GM19035 (cell line): Measurements from ENCODE around the gene EVI5.
"Not testable (repeated sequence)": the region's sequence is repeated elsewhere in the genome, so short reads cannot be mapped to it uniquely, and the experiment has no call there.

Experiments used
- ATAC-seq: cut with Tn5 transposase; IDR thresholded peaks from one replicate; pipeline ENCODE4 v1.9.1; 2021; ENCODE audit not compliant: unreplicated experiment

Gene EVI5

DNA sequence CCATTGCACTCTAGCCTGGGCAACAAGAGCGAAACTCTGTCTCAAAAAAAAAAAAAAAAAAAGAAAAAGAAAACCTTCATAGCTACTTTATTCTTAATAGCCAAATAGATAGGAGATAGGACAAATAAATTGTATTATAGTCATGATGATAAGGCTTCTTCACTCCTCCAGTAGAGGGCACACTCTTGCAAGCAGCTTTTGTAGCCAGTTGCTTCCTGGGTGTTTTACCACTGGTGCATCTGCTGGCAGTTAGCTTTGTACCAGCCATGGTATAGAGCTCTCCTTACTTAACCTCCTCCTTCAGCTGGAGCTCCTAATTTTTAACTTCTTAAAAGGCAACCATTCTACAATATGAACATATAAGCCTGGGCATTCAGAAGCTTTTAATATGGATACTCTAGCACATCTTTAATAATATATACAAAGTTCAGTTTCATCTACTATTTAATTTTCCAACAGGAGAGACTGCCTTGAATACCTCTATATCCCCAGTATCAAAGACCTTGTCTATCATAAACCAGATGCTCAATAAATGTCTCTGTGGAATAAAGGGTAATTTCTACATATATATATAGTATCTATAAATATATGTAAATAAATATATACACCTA is 35.8 kb downstream of the EVI5 start:
- ATAC-seq: no peak

DNA sequence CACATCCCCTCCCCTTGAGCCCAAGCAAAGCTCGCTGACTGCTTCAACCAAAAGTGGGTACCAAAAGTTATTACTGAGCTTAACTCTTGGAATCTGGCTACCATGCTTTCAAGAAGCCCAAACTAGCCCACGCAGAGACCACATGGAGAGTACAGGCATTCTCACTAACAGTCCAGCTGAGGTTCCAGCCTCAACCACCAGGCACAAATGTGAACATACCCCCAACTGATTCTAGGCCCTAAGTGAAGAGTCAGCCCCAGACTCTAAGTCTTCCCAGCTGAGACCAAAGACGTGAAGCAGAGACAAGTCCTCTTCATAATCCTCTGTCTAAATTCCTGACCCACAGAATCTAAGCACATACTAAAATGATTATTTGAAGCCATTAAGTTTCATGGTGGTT is 36.8 kb downstream of the EVI5 start:
- ATAC-seq: no peak

GRCh38 chr1:92747735-92748134 is 37.2 kb downstream of the EVI5 start:
- ATAC-seq: no peak

DNA sequence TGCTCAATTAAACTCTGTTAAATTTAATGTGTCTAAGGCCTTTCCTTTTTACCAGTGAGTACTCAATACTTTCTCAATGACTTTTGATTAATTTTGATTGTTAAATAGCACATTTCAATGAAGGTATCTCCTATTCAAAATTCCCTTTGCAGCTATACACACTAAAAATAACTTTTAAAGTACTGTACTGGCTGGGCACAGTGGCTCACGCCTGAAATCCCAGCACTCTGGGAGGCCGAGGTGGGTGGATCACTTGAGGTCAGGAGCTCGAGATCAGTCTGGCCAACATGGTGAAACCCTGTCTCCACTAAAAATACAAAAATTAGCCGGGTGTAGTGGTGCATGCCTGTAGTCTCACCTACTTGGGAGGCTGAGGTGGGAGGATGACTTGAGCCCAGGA is 38.7 kb downstream of the EVI5 start:
- ATAC-seq: not testable (repeated sequence)

DNA sequence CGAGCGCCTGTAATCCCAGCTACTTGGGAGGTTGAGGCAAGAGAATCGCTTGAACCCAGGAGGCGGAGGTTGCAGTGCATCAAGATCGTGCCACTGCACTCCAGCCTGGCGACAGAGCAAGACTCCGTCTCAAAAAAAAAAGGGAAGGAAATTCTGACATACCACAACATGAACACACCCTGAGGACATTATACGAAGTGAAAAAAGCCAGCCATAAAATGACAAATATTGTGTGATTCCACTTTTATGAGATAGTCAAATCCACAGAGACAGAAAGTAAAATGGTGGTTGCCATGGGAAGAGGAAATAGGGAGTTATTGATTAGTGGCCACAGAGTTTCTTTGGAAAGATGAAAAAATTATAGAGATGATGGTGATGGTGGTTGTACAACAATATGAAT is 41.7 kb downstream of the EVI5 start:
- no peak for ATAC-seq

- no peak for ATAC-seq
Measured at GRCh38 chr1:92739669-92740524, 45.0 kb downstream of the EVI5 start.

GRCh38 chr1:92736395-92736794 is 48.5 kb downstream of the EVI5 start:
- ATAC-seq: no peak

DNA sequence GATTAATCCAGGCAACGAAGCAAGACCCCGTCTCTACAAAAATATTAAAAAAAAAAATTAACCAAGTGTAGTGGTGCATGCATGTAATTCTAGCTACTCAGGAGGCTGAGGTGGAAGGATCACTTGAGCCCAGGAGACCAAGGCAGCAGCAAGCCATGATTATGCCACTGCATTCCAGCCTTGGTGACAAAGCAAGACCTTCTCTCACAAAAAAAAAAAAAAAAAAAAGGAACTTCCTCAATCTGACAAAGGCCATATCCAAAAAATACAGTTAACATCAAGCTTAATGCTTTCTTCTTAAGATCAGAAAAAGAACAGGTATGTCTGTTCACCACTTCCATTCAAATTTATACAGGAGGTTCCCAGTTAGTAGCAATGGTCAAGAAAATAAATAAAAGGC is 54.4 kb downstream of the EVI5 start:
- no peak for ATAC-seq

GRCh38 chr1:92728697-92729096 is 56.2 kb downstream of the EVI5 start:
- ATAC-seq: no peak

- ATAC-seq: not testable (repeated sequence)
Measured at GRCh38 chr1:92723713-92724112, 61.2 kb downstream of the EVI5 start.

- no peak for ATAC-seq
Measured at GRCh38 chr1:92721886-92722285, 63.0 kb downstream of the EVI5 start.

GRCh38 chr1:92721157-92721556 is 63.8 kb downstream of the EVI5 start:
- ATAC-seq: not testable (repeated sequence)

DNA sequence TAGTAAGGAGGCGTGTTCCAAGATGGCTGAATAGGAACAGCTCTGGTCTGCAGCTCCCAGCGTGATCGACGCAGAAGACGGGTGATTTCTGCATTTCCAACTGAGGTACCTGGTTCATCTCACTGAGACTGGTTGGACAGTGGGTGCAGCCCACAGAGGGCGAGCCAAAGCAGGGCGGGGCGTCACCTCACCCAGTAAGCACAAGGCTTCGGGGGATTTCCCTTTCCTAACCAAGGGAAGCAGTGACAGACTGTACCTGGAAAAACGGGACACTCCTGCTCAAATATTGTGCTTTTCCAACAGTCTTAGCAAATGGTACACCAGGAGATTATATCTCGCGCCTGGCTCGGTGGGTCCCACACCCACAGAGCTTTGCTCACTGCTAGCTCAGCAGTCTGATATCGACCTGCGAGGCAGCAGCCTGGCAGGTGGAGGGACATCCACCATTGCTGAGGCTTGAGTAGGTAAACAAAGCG is 69.4 kb downstream of the EVI5 start:
- ATAC-seq: not testable (repeated sequence)

DNA sequence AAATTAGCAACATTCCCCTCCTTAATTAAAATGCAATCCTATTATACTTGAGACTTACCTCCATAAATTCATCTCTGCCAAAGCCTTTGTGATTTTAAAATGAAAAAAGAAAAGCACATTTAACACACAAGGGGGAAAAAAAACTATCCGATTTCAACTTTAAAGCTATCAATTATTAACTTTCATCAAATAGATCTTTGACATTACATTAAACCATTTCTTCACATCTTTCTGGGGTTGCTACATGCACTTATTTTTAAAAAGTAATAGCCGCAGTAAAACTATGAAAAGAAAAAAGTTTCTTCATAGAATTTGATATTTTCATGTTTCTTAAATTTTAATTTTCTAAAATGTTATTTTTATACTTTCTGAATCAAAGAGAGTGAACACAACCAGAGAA is 71.0 kb downstream of the EVI5 start:
- no peak for ATAC-seq

DNA sequence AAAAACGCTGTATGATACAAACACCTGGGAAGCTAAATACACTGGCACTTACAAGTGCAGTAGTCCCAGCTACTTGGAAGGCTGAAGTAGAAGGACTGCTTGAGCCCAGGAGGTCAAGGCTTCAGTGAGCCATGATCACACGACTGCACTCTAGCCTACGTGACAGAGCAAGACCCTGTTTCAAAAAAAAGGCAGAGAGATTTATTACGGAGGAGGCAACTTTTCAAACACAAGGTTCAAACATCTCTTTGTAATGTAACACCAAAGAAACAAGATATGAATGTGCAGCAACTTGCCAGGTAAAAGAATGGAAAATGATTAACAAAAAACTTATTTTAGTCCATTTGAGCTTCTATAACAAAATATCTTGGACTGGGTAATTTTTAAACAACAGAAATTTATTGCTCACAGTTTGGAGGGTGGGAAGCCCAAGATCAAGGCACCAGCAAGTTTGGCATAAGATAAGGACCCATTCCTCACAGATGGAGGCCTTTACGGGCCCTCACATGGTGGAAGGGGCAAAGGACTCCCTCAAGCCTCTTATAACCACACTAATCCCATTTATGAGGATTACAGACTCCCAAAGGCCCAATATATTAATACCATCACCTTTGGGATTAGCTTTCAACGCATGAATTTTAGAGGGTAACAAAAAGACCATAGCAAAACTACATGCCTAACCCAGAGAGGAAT is 73.3 kb downstream of the EVI5 start:
- no peak for ATAC-seq

DNA sequence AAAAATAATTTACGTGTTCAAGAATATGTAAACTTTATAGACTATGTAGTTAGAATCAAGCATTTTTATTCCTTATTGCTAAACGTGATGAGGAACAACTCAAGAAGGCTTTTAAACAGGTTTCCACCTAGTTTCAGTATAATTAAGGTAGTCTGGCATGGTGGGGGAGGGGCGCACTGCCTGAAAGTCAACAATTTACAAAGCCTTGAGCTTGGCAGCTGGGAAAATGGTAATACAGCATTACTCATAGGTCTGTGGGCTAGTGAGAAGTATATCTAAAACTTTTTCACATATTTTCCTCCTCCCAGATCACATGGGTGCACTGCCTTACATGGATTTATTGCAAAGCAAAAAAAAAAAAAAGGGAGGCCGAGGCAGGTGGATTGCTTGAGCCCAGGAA is 75.2 kb downstream of the EVI5 start:
- ATAC-seq: no peak

DNA sequence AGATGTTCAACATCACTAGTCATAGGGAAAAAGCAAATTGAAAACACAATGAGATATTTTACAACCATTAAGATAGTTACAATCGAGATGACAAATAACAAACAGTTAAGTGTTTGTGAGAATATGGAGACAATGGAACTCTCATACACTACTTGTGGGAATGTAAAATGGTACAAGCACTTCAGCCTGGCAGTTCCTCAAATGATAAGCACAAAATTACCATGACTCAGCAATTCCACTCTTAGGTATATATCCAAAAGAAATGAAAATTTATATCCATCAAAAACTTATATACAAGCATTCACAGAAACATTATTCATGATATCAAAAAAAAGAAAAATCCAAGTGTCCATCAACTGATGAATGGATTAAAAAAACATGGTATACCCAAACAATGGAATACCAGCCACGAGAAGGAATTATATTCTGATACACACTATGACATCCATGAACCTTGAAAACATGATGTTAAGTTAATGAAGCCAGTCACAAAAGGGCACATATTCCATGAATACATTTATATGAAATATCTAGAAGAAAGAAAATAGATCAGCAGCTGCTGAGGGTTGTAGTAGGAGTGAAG is 76.4 kb downstream of the EVI5 start:
- ATAC-seq: no peak

DNA sequence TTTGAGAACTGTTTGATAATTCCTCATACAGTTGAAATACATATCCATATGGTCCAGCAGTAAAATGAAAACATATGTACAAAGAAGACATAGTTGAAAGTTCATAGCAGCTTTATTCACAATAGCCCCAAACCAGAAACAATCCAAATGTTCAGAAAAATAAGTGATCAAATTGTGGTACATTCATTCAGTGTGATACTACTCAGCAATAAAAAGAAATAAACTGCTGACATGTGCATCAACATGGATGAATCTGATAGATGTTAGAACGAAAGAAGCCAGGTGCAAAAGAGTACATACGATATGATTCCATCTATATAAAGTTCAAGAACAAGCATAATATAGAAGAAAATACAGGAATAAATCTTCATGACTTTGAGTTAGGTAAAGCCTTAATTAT is 77.2 kb downstream of the EVI5 start:
- ATAC-seq: no peak

DNA sequence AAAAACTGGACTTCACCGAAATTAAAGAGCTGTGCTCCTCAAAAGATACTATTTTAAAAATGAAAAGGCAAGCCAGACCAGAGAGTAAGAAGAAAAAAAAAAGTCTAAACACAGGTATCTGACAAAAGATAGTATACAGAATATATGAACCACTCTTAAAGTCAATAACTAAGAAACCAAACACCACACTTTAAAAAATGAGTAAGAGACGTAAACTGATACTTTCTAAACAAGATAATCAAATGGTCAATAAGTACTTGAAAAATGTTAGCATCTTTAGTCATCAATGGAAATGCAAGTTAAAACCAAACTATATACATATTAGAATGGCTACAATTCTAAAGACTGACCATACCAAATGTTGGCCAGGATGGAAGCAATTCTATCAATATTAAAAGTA is 77.6 kb downstream of the EVI5 start:
- no peak for ATAC-seq

DNA sequence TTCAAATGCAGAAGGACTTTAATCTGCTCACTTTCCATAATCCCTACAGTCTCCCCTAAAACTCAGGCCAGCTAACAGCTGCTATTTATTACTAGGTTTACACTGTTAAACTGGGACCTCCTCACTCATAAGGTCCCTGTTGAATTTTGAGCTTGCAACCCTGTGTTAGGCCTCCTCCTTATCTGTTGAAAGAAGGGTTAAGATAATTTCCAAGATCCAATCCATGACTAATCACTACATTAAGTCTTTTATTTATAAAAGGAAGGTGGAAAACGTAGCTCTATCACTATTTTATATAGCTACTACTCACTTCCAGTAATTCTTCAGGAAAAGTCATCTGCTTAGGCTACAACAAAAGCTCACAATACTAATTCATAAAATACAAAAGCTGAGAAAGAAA is 79.5 kb downstream of the EVI5 start:
- ATAC-seq: no peak

GRCh38 chr1:92701147-92701546 is 83.8 kb downstream of the EVI5 start:
- ATAC-seq: no peak

DNA sequence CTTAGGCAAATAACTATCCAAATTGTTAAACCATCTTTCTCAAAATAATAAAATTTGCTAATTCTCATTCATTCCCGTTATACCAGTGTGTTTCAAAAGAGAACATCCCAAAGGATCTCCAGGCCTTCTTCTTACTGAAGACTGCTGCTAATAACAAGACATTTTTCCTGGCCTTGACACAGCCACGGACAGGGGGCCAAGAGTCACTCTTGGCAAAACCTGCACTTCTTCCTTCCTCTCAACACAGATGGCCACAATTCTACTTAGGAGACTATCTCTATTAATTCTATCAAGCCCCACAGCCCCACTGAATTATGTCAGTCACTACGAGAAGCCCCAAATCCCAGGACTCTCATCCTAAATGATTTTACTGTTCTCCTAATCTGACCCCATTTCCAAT is 86.0 kb downstream of the EVI5 start:
- ATAC-seq: no peak
